PC-9 (cell line): ENCODE data around the gene TAF4B. TPM values are rescaled to one million over a fixed set of nuclear protein-coding genes. Genes with fewer than 3 reads are reported as not detected.

Source experiments
- BruUV-seq: library from RNA; stranded (reverse); fragments of 400-500 nt; replicated peaks from 2 replicates; lab custom pipeline; 2021; lab: Mats Ljungman, UMichigan
- CTCF ChIA-PET: fragments of 300-600 bp; sonication (Branson Sonifier 250); formaldehyde crosslinking; loops from one replicate; lab custom pipeline; 2022; ENCODE audit warnings: antibody characterized with exemption; lab: Charles Lee
- POLR2A ChIA-PET: fragments of 300-600 bp; sonication (Branson Sonifier 250); formaldehyde crosslinking; loops from one replicate; lab custom pipeline; 2022; ENCODE audit warnings: antibody characterized with exemption; ENCODE audit not compliant: unreplicated experiment; lab: Charles Lee
- DNase-seq, 2 experiments: peaks; one replicate each; pipeline versions ENCODE4 v3.0.0 to v3.0.0-alpha.2; 2015 to 2022; ENCODE audit warnings: mixed read lengths in 1 of 2
- H2AFZ ChIP-seq: fragments of 200-600 bp; sonication (generic); 2 replicates; pipeline ENCODE4 v1.8.1; 2017; ENCODE audit warnings: antibody characterized with exemption
- H3F3A ChIP-seq: fragments of 200-600 bp; sonication (generic); 2 replicates; pipeline ENCODE4 v1.8.1; 2017; ENCODE audit warnings: antibody characterized with exemption, mild to moderate bottlenecking, low read depth; ENCODE audit not compliant: insufficient read depth
- H3K27ac ChIP-seq: fragments of 200-600 bp; sonication (generic); 2 replicates; pipeline ENCODE4 v1.6.1; 2016; ENCODE audit warnings: mixed run types
- H3K27me3 ChIP-seq: fragments of 200-600 bp; sonication (generic); 2 replicates; pipeline ENCODE4 v1.6.1; 2016; ENCODE audit warnings: low read depth, mixed run types; ENCODE audit not compliant: insufficient read depth
- H3K36me3 ChIP-seq: fragments of 200-600 bp; sonication (generic); 2 replicates; pipeline ENCODE4 v1.6.1; 2016; ENCODE audit warnings: low read depth, mixed run types
- H3K4me1 ChIP-seq: fragments of 200-600 bp; sonication (generic); replicated peaks from 2 replicates; pipeline ENCODE4 v1.6.1; 2016; ENCODE audit warnings: mixed run types; ENCODE audit not compliant: insufficient read depth
- H3K4me2 ChIP-seq: fragments of 200-600 bp; sonication (generic); 2 replicates; pipeline ENCODE4 v1.6.1; 2017; ENCODE audit warnings: mixed run types
- H3K4me3 ChIP-seq: fragments of 200-600 bp; sonication (generic); 2 replicates; pipeline ENCODE4 v1.6.1; 2016; ENCODE audit warnings: mixed run types
- H3K79me2 ChIP-seq: fragments of 200-600 bp; sonication (generic); 2 replicates; pipeline ENCODE4 v1.6.1; 2017; ENCODE audit warnings: low read depth, mixed run types
- H3K9me2 ChIP-seq: fragments of 200-600 bp; sonication (generic); 2 replicates; pipeline ENCODE4 v1.8.1; 2017; ENCODE audit warnings: mild to moderate bottlenecking; ENCODE audit not compliant: insufficient read depth
- H3K9me3 ChIP-seq: fragments of 200-600 bp; sonication (generic); 2 replicates; pipeline ENCODE4 v1.8.1; 2016; ENCODE audit warnings: low read depth; ENCODE audit not compliant: insufficient read depth
- H4K20me1 ChIP-seq: fragments of 200-600 bp; sonication (generic); 2 replicates; pipeline ENCODE4 v1.8.1; 2017; ENCODE audit not compliant: insufficient read depth
- EZH2 ChIP-seq: fragments of 200-600 bp; sonication (generic); IDR thresholded peaks from 2 replicates; pipeline ENCODE4 v1.8.0; 2017; ENCODE audit warnings: antibody characterized with exemption, low read depth
- intact Hi-C: fragments of 100-400 bp; cut with micrococcal nuclease; formaldehyde crosslinking; loops from one replicate; pipeline ENCODE4 v1.10.0; 2022; ENCODE audit not compliant: unreplicated experiment
- total RNA-seq: library from RNA; stranded (reverse); gene quantifications from 2 replicates; pipeline ENCODE4 v1.2.3, GENCODE V29; 2021
- TF ChIP-seq, protein P1 (sequence below): fragments of 200-600 bp; sonication (generic); conservative IDR thresholded peaks from 2 replicates; pipeline ENCODE4 v1.6.1; 2017; ENCODE audit warnings: mixed run types, antibody characterized with exemption, mild to moderate bottlenecking, moderate library complexity

The TAF4B gene
- total RNA-seq, 1 experiment from 2014 or later, result 2.8 TPM

DNA sequence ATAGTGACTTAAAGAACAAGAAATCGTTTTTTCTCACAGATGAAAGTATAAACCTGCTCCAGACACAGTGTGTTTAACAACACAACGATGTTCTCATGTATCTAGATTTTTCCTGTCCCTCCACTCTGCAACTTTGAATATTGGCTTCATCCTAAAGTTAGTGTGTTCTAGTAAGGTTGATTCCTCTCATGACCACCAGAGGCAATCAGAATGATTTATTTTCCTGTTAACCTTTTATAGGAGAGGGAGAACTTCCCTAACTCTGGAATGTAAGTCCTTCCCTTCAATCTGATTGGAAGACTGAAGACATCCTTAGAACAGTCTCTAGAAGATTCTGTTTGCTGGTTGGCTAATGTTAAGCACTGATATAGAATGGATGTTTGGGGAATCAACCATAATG lies 41.0 kb upstream of the TAF4B start:
- H3K79me2 ChIP-seq, result no peaks in the 10 kb centered on the region
- no peak overlapping the region for H3K4me2 ChIP-seq
- H3K4me3 ChIP-seq, result no peak overlapping the region
- no peak overlapping the region for H3K27ac ChIP-seq
- H3K36me3 ChIP-seq, result no peaks in the 10 kb centered on the region
- no peaks in the 10 kb centered on the region for H3K27me3 ChIP-seq
- DNase-seq, result no peak
- no peaks in the 10 kb centered on the region for H4K20me1 ChIP-seq
- no TSS peak for BruUV-seq
- H3K9me2 ChIP-seq, result no peaks in the 10 kb centered on the region
- no peaks in the 10 kb centered on the region for H3F3A ChIP-seq
- H2AFZ ChIP-seq, result no peak overlapping the region
- CTCF ChIA-PET, result no interaction called here
- intact Hi-C loops, result no loop called here
- POLR2A ChIA-PET, result no interaction called here
- H3K9me3 ChIP-seq, result no peaks in the 10 kb centered on the region
- no peaks in the 10 kb centered on the region for H3K4me1 ChIP-seq
- TF ChIP-seq EZH2, result no peak
- TF ChIP-seq, protein P1, sequence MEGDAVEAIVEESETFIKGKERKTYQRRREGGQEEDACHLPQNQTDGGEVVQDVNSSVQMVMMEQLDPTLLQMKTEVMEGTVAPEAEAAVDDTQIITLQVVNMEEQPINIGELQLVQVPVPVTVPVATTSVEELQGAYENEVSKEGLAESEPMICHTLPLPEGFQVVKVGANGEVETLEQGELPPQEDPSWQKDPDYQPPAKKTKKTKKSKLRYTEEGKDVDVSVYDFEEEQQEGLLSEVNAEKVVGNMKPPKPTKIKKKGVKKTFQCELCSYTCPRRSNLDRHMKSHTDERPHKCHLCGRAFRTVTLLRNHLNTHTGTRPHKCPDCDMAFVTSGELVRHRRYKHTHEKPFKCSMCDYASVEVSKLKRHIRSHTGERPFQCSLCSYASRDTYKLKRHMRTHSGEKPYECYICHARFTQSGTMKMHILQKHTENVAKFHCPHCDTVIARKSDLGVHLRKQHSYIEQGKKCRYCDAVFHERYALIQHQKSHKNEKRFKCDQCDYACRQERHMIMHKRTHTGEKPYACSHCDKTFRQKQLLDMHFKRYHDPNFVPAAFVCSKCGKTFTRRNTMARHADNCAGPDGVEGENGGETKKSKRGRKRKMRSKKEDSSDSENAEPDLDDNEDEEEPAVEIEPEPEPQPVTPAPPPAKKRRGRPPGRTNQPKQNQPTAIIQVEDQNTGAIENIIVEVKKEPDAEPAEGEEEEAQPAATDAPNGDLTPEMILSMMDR, result peak; percentile 37; the same call in 1 of the 2 replicates

DNA sequence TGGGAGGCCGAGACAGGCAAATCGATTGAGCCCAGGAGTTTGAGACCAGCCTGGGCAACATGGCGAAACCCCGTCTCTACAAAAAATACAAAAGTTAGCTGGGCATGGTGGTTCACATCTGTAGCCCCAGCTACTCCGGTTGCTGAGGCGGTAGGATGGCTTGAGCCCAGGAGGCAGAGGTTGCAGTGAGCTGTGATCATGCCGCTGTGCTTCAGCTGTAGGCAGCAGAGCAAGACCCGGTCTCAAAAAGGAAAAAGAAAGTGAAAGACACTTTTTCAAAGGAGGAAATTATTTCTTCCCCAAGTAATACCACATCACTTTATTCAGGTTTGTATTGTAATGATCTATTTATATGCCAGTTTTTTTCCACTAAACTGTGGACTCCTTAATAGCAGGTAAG lies 35.7 kb upstream of the TAF4B start:
- H3K4me1 ChIP-seq, result no peaks in the 10 kb centered on the region
- H3K4me2 ChIP-seq, result no peak overlapping the region
- no peaks in the 10 kb centered on the region for H4K20me1 ChIP-seq
- BruUV-seq, result no TSS peak
- H3K27ac ChIP-seq, result no peak overlapping the region
- H2AFZ ChIP-seq, result no peak overlapping the region
- H3K27me3 ChIP-seq, result no peaks in the 10 kb centered on the region
- no peaks in the 10 kb centered on the region for H3F3A ChIP-seq
- H3K9me2 ChIP-seq, result no peaks in the 10 kb centered on the region
- no peaks in the 10 kb centered on the region for H3K79me2 ChIP-seq
- H3K9me3 ChIP-seq, result no peaks in the 10 kb centered on the region
- no peak overlapping the region for H3K4me3 ChIP-seq
- POLR2A ChIA-PET, result no interaction called here
- no peaks in the 10 kb centered on the region for H3K36me3 ChIP-seq
- no peak for TF ChIP-seq EZH2
- TF ChIP-seq, protein P1, result no peak
- DNase-seq, result no peak
- intact Hi-C loops, result no loop called here
- CTCF ChIA-PET, result no interaction called here

DNA sequence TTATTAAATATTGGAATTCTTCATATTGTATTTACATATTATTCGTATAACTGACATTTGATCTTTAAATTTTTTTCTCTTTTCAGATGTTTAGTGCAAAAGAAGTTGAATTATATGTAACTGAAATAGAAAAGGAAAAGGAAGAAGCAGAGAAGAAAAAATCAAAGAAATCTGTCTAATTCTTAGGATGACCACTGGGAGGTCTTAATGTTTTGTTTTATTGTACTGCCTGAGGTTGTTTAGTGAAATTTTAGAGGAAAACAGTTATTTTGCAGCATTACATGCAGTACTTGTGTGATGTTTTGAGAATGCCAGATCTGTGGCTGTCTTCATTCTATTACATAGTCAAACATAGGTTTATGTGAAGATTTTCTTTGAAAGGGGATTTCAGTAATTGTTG lies 34.0 kb upstream of the TAF4B start:
- BruUV-seq, result no TSS peak

More for the DNA sequence above, 34.0 kb upstream of the TAF4B start:
- Histone ChIP-seq H3K9me3 (no peaks in the 10 kb centered on the region), H3K27ac (no peak overlapping the region), H2AFZ (no peak overlapping the region), H3K4me1 (no peaks in the 10 kb centered on the region), H3K79me2 (no peaks in the 10 kb centered on the region), H3K4me2 (no peak overlapping the region), H3K36me3 (no peaks in the 10 kb centered on the region), H3K4me3 (no peak overlapping the region), H3K27me3 (no peaks in the 10 kb centered on the region), H3K9me2 (no peaks in the 10 kb centered on the region), H3F3A (no peaks in the 10 kb centered on the region), H4K20me1 (no peaks in the 10 kb centered on the region)
- ChIA-PET CTCF (no interaction called here), POLR2A (no interaction called here)
- intact Hi-C loops, result no loop called here
- TF ChIP-seq, protein P1, result no peak
- TF ChIP-seq EZH2, result no peak
- no peak for DNase-seq
